Measurements from ENCODE around the gene KSR2. TPM values are rescaled to one million over a fixed set of nuclear protein-coding genes. Genes with fewer than 3 reads are reported as not detected.

The KSR2 gene
- total and polyA plus RNA-seq, 2 of the 4 experiments (the other 2 are of a cell fraction), result not detected

DNA sequence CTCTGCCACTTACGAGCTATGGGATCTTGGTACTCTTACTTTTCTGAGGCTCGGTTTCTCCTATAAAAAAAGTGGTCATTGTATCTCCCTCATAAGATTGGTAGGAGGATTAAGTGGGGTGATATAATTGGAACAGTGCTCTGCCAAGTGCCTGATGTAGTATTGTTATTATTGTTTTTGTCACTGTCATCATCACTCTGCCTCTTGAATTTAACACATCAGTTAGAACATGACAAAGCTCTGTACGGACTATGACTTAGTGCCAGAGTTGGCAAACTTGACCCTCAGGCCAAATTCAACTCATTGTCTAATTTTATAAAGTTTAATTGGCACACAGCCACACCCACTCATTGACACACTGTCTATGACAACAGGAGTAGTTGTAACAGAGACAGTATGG lies 378.4 kb downstream of the KSR2 start:
- in situ Hi-C loops (cut with MboI; ENCODE audit: low sequenced_read_pairs) (no loop called here), dilution Hi-C loops (cut with HindIII; ENCODE audit: low sequenced_read_pairs, unreplicated experiment) (no loop called here), intact Hi-C loops (cut with micrococcal nuclease) (no loop called here)
- Histone ChIP-seq H4K8ac (ENCODE audit: low read depth in 2 of 2, low read length in 2 of 2) (no peak overlapping the region), H2AFZ (replicated peaks; ENCODE audit: low read length, poor library complexity) (no peak overlapping the region), H3K27ac (ENCODE audit: insufficient read depth, low read length) (no peak overlapping the region), H4K5ac (ENCODE audit: low read depth, low read length) (no peak overlapping the region), H3K4ac (ENCODE audit: low read depth, low read length) (no peak overlapping the region), H3K4me1 (ENCODE audit: control insufficient read depth, insufficient read depth, low read length) (no peaks in the 10 kb centered on the region), H3K36me3 (ENCODE audit: control insufficient read depth, insufficient read depth, low read length) (no peaks in the 10 kb centered on the region), H2AK5ac (ENCODE audit: low read depth, low read length) (no peak overlapping the region), H2BK15ac (ENCODE audit: low read depth, low read length) (no peak overlapping the region), H3K14ac (replicated peaks; ENCODE audit: low read depth, low read length) (no peak overlapping the region), H3K4me2 (ENCODE audit: low read depth, low read length) (no peak overlapping the region), H2BK120ac (ENCODE audit: low read depth, low read length) (no peak overlapping the region), H2BK20ac (ENCODE audit: low read depth, low read length) (no peak overlapping the region), H4K20me1 (ENCODE audit: insufficient read depth, low read length) (no peaks in the 10 kb centered on the region), H3K56ac (ENCODE audit: extremely low read depth, insufficient read depth, low read length) (no peak overlapping the region), H3K9ac (ENCODE audit: low read depth, low read length) (no peak overlapping the region), H3K27me3 (ENCODE audit: control insufficient read depth, insufficient read depth, low read length) (no peaks in the 10 kb centered on the region), H2BK5ac (ENCODE audit: low read depth, low read length, poor library complexity, severe bottlenecking) (no peak overlapping the region), H4K91ac (ENCODE audit: insufficient read depth, low read depth, low read length) (no peak overlapping the region), H3K9me3 (ENCODE audit: control insufficient read depth, insufficient read depth, low read length) (peaks cover 22% of the 10 kb centered on the region), H3K79me1 (ENCODE audit: low read depth in 1 of 2, low read length in 2 of 2) (no peaks in the 10 kb centered on the region), H3K9me1 (ENCODE audit: insufficient read depth, low read length) (no peaks in the 10 kb centered on the region), H3K18ac (ENCODE audit: low read depth, low read length) (no peak overlapping the region), H2AK9ac (replicated peaks; ENCODE audit: low read depth, low read length, poor library complexity) (no peak overlapping the region), H3K4me3 (ENCODE audit: insufficient read depth, low read depth, low read length) (no peak overlapping the region), H3K23ac (ENCODE audit: low read depth, low read length) (no peak overlapping the region)
- TF ChIP-seq BHLHE40 (IDR thresholded peaks at IDR 0.05; ENCODE audit: low read depth, low read length), result no peak
- TF ChIP-seq, protein P1, sequence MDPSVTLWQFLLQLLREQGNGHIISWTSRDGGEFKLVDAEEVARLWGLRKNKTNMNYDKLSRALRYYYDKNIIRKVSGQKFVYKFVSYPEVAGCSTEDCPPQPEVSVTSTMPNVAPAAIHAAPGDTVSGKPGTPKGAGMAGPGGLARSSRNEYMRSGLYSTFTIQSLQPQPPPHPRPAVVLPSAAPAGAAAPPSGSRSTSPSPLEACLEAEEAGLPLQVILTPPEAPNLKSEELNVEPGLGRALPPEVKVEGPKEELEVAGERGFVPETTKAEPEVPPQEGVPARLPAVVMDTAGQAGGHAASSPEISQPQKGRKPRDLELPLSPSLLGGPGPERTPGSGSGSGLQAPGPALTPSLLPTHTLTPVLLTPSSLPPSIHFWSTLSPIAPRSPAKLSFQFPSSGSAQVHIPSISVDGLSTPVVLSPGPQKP (IDR thresholded peaks at IDR 0.05; ENCODE audit: borderline replicate concordance, low read depth, low read length), result no peak
- TF ChIP-seq, protein P2, sequence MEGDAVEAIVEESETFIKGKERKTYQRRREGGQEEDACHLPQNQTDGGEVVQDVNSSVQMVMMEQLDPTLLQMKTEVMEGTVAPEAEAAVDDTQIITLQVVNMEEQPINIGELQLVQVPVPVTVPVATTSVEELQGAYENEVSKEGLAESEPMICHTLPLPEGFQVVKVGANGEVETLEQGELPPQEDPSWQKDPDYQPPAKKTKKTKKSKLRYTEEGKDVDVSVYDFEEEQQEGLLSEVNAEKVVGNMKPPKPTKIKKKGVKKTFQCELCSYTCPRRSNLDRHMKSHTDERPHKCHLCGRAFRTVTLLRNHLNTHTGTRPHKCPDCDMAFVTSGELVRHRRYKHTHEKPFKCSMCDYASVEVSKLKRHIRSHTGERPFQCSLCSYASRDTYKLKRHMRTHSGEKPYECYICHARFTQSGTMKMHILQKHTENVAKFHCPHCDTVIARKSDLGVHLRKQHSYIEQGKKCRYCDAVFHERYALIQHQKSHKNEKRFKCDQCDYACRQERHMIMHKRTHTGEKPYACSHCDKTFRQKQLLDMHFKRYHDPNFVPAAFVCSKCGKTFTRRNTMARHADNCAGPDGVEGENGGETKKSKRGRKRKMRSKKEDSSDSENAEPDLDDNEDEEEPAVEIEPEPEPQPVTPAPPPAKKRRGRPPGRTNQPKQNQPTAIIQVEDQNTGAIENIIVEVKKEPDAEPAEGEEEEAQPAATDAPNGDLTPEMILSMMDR (conservative IDR thresholded peaks at IDR 0.05; ENCODE audit: low read depth, low read length), result no peak
- no peak for TF ChIP-seq MAFK (IDR thresholded peaks at IDR 0.05; ENCODE audit: low read depth, low read length)
- no peak for TF ChIP-seq MXI1 (IDR thresholded peaks at IDR 0.05; ENCODE audit: borderline replicate concordance, low read depth, low read length)
- TF ChIP-seq NFE2L2 (IDR thresholded peaks at IDR 0.05; ENCODE audit: low read depth, low read length), result no peak
- TF ChIP-seq RAD21 (IDR thresholded peaks at IDR 0.05; ENCODE audit: low read length), result no peak
- no peak for TF ChIP-seq CEBPB (IDR thresholded peaks at IDR 0.05; ENCODE audit: low read depth, low read length)
- ChIA-PET POLR2A (ENCODE audit: unreplicated experiment) (no interaction called here), CTCF (no interaction called here)
- DNase-seq (no peak), ATAC-seq (ENCODE audit: low read depth) (no peak)
- WGBS, 2 experiments (ENCODE audit: extremely low coverage in 2 of 2, insufficient read length in 1 of 2), result no CpG with 5 or more reads among the region's 3 CpGs
- BruUV-seq (replicated peaks), result no TSS peak

Data from IMR-90 (cell line).